WI38 (cell line): ENCODE results near the gene HBA2.
"Not testable (repeated sequence)": the region's sequence is repeated elsewhere in the genome, so short reads cannot be mapped to it uniquely, and the experiment has no call there.

ENCODE experiments used
- H3K4me3 ChIP-seq: 2 replicates; pipeline ENCODE4 v1.5.1; 2011; ENCODE audit warnings: low read depth, mild to moderate bottlenecking, control low read depth, low read length
- CTCF ChIP-seq: IDR thresholded peaks from 2 replicates; pipeline ENCODE4 v1.5.1; 2012; ENCODE audit warnings: low read depth, mild to moderate bottlenecking, control low read depth, low read length

Gene HBA2

GRCh38 chr16:168424-168823 lies 4.3 kb upstream of the HBA2 start:
- H3K4me3 ChIP-seq = no peak overlapping the region
- no peak for TF ChIP-seq CTCF

- TF ChIP-seq CTCF = no peak
- no peak overlapping the region for H3K4me3 ChIP-seq
Measured at GRCh38 chr16:169014-169413, 3.7 kb upstream of the HBA2 start.

DNA sequence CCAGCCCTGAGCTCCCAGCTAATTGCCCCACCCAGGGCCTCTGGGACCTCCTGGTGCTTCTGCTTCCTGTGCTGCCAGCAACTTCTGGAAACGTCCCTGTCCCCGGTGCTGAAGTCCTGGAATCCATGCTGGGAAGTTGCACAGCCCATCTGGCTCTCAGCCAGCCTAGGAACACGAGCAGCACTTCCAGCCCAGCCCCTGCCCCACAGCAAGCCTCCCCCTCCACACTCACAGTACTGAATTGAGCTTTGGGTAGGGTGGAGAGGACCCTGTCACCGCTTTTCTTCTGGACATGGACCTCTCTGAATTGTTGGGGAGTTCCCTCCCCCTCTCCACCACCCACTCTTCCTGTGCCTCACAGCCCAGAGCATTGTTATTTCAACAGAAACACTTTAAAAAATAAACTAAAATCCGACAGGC lies 2.6 kb upstream of the HBA2 start:
- H3K4me3 ChIP-seq = not testable (repeated sequence)

DNA sequence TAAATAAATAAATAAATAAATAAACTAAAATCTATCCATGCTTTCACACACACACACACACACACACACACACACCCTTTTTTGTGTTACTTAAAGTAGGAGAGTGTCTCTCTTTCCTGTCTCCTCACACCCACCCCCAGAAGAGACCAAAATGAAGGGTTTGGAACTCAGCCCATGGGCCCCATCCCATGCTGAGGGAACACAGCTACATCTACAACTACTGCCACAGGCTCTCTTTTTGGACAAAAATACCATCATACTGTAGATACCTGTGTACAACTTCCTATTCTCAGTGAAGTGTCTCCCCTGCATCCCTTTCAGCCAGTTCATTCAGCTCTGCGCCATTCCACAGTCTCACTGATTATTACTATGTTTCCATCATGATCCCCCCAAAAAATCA lies 1.9 kb upstream of the HBA2 start:
- no peak for TF ChIP-seq CTCF

DNA sequence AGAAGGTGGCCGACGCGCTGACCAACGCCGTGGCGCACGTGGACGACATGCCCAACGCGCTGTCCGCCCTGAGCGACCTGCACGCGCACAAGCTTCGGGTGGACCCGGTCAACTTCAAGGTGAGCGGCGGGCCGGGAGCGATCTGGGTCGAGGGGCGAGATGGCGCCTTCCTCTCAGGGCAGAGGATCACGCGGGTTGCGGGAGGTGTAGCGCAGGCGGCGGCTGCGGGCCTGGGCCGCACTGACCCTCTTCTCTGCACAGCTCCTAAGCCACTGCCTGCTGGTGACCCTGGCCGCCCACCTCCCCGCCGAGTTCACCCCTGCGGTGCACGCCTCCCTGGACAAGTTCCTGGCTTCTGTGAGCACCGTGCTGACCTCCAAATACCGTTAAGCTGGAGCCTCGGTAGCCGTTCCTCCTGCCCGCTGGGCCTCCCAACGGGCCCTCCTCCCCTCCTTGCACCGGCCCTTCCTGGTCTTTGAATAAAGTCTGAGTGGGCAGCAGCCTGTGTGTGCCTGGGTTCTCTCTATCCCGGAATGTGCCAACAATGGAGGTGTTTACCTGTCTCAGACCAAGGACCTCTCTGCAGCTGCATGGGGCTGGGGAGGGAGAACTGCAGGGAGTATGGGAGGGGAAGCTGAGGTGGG lies 657 bp downstream of the HBA2 start:
- H3K4me3 ChIP-seq = not testable (repeated sequence)

More for the DNA sequence above, 1.9 kb upstream of the HBA2 start:
- H3K4me3 ChIP-seq = no peak overlapping the region

DNA sequence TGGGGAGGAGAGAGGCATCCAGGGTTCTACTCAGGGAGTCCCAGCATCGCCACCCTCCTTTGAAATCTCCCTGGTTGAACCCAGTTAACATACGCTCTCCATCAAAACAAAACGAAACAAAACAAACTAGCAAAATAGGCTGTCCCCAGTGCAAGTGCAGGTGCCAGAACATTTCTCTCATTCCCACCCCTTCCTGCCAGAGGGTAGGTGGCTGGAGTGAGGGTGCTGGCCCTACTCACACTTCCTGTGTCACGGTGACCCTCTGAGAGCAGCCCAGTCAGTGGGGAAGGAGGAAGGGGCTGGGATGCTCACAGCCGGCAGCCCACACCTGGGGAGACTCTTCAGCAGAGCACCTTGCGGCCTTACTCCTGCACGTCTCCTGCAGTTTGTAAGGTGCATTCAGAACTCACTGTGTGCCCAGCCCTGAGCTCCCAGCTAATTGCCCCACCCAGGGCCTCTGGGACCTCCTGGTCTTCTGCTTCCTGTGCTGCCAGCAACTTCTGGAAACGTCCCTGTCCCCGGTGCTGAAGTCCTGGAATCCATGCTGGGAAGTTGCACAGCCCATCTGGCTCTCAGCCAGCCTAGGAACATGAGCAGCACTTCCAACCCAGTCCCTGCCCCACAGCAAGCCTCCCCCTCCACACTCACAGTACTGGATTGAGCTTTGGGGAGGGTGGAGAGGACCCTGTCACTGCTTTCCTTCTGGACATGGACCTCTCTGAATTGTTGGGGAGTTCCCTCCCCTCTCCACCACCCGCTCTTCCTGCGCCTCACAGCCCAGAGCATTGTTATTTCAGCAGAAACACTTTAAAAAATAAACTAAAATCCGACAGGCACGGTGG lies 1.5 kb downstream of the HBA2 start:
- H3K4me3 ChIP-seq = not testable (repeated sequence)

GRCh38 chr16:175011-175949 lies 2.6 kb downstream of the HBA2 start:
- no peak overlapping the region for H3K4me3 ChIP-seq
- no peak for TF ChIP-seq CTCF

- H3K4me3 ChIP-seq = not testable (repeated sequence)
Measured at GRCh38 chr16:176006-176405, 3.3 kb downstream of the HBA2 start.

- not testable (repeated sequence) for H3K4me3 ChIP-seq
Measured at GRCh38 chr16:176477-177382, 4.1 kb downstream of the HBA2 start, which contains the start of gene HBA1. Gene HBA1, plus strand, starts transcription at chr16:176680. Its CDS starts 37 bp downstream, at chr16:176717.
